Neural cell (in vitro differentiated cells): ENCODE data around the gene CYREN. TPM values are rescaled to one million over a fixed set of nuclear protein-coding genes. Genes with fewer than 3 reads are reported as not detected.
A peak's percentile ranks its signal among the peaks of the same experiment; 100 is the strongest.

Experiments
- H2AFZ ChIP-seq: fragments of 200-600, 300-800 bp; sonication (generic), shearing (Covaris generic); 2 replicates; pipeline ENCODE4 v1.6.0; 2014; ENCODE audit warnings: low read depth, mild to moderate bottlenecking, antibody characterized with exemption, low read length, moderate library complexity
- H3F3A ChIP-seq: fragments of 200-600 bp; shearing (Covaris generic); 2 replicates; pipeline ENCODE4 v1.6.1; 2016; ENCODE audit warnings: mild to moderate bottlenecking, moderate library complexity, mixed read lengths, antibody characterized with exemption, low read length; ENCODE audit not compliant: insufficient read depth, poor library complexity, severe bottlenecking
- H3K27ac ChIP-seq: fragments of 200-600, 300-800 bp; sonication (generic), shearing (Covaris generic); 2 replicates; pipeline ENCODE4 v1.5.1; 2014; ENCODE audit warnings: mild to moderate bottlenecking, low read length, moderate library complexity
- H3K27me3 ChIP-seq: fragments of 300-800, 200-600 bp; sonication (generic), shearing (Covaris generic); 2 replicates; pipeline ENCODE4 v1.6.0; 2014; ENCODE audit warnings: mild to moderate bottlenecking, low read depth, low read length, moderate library complexity; ENCODE audit not compliant: insufficient read depth
- H3K36me3 ChIP-seq: fragments of 300-800, 200-600 bp; sonication (generic), shearing (Covaris generic); 2 replicates; pipeline ENCODE4 v1.5.1; 2014; ENCODE audit warnings: mild to moderate bottlenecking, antibody characterized with exemption, low read length, moderate library complexity; ENCODE audit not compliant: insufficient read depth
- H3K4me2 ChIP-seq: fragments of 300-800, 200-600 bp; sonication (generic), shearing (Covaris generic); 2 replicates; pipeline ENCODE4 v1.6.0; 2014; ENCODE audit warnings: mild to moderate bottlenecking, low read length
- H3K4me3 ChIP-seq: fragments of 300-800, 200-600 bp; sonication (generic), shearing (Covaris generic); 2 replicates; pipeline ENCODE4 v1.5.1; 2014; ENCODE audit warnings: mild to moderate bottlenecking, low read length, moderate library complexity
- H3K79me2 ChIP-seq: fragments of 200-600 bp; shearing (Covaris generic); replicated peaks from 2 replicates; pipeline ENCODE4 v1.6.0; 2014; ENCODE audit warnings: mild to moderate bottlenecking, low read length, moderate library complexity; ENCODE audit not compliant: insufficient read depth
- H3K9ac ChIP-seq: fragments of 300-800, 200-600 bp; sonication (generic), shearing (Covaris generic); 2 replicates; pipeline ENCODE4 v1.6.1; 2016; ENCODE audit warnings: mild to moderate bottlenecking, low read length, mixed read lengths
- H3K9me2 ChIP-seq: fragments of 200-600 bp; shearing (Covaris generic); 2 replicates; pipeline ENCODE4 v1.6.1; 2016; ENCODE audit warnings: mild to moderate bottlenecking, low read length, mixed read lengths; ENCODE audit not compliant: insufficient read depth
- H3K9me3 ChIP-seq: fragments of 200-600, 300-800 bp; sonication (generic), shearing (Covaris generic); 2 replicates; pipeline ENCODE4 v1.6.1; 2016; ENCODE audit warnings: mild to moderate bottlenecking, mixed run types, low read length, moderate library complexity, mixed read lengths
- H4K20me1 ChIP-seq: fragments of 200-600 bp; shearing (Covaris generic); 2 replicates; pipeline ENCODE4 v1.6.1; 2016; ENCODE audit warnings: mild to moderate bottlenecking, mixed run types; ENCODE audit not compliant: insufficient read depth
- EP300 ChIP-seq: fragments of 450-650 bp; conservative IDR thresholded peaks from 2 replicates; pipeline ENCODE4 v1.6.1; 2014; ENCODE audit warnings: antibody characterized with exemption, mild to moderate bottlenecking, moderate library complexity; ENCODE audit not compliant: poor library complexity, severe bottlenecking
- EZH2 ChIP-seq: fragments of 200-600, 300-800 bp; shearing (Covaris generic), sonication (generic); IDR thresholded peaks from 2 replicates; pipeline ENCODE4 v1.6.1; 2014; ENCODE audit warnings: antibody characterized with exemption, low read length, borderline replicate concordance, mild to moderate bottlenecking; ENCODE audit not compliant: insufficient read depth, poor library complexity, severe bottlenecking
- MXI1 ChIP-seq: fragments of 450-650 bp; conservative IDR thresholded peaks from 2 replicates; pipeline ENCODE4 v1.6.1; 2014; ENCODE audit warnings: antibody characterized with exemption, mild to moderate bottlenecking; ENCODE audit not compliant: poor library complexity, severe bottlenecking
- POLR2AphosphoS5 ChIP-seq: IDR thresholded peaks from 2 replicates; pipeline ENCODE4 v1.6.1; 2012
- RAD21 ChIP-seq: fragments of 450-650 bp; conservative IDR thresholded peaks from 2 replicates; pipeline ENCODE4 v1.6.1; 2014; ENCODE audit warnings: antibody characterized with exemption, mild to moderate bottlenecking, moderate library complexity
- SMC3 ChIP-seq: fragments of 450-650 bp; conservative IDR thresholded peaks from 2 replicates; pipeline ENCODE4 v1.6.1; 2014; ENCODE audit warnings: antibody characterized with exemption, mild to moderate bottlenecking, moderate library complexity; ENCODE audit not compliant: poor library complexity
- TAF1 ChIP-seq: IDR thresholded peaks from 2 replicates; pipeline ENCODE4 v1.6.1; 2012; ENCODE audit warnings: low read depth
- polyA plus RNA-seq: library from polyadenylated mRNA; depleted of rRNA; stranded (reverse); fragments of >200 nt; gene quantifications from 2 replicates; pipeline ENCODE4 v1.2.3, GENCODE V29; 2014
- TF ChIP-seq, protein P1 (sequence below): IDR thresholded peaks from 2 replicates; pipeline ENCODE4 v1.6.1; 2012; ENCODE audit warnings: borderline replicate concordance
- TF ChIP-seq, protein P2 (sequence below): fragments of 450-650 bp; IDR thresholded peaks from 2 replicates; pipeline ENCODE4 v1.5.1; 2014; ENCODE audit warnings: antibody characterized with exemption, mild to moderate bottlenecking, moderate library complexity; ENCODE audit not compliant: poor library complexity, severe bottlenecking

CYREN gene
- polyA plus RNA-seq, 1 donor from 2014 or later = 6.7 TPM

DNA sequence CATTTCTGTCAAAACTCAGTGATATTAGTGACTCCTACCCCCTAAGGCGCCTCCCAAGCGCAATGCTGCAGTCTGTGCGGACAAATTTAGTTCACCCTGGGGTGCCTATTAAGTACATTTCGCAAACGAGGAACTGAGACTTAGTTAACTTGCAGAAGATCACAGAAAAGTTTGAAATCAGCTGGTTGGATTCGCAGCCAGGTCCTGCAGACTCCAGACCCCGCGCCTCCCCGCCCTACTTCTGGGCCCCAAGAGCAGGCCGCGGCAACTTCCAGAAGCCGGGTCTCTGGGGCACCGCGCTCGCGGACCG, 588 bp downstream of the CYREN start:
- Histone ChIP-seq H4K20me1 (no peaks in the 10 kb centered on the region), H3K79me2 (peaks cover 8% of the 10 kb centered on the region), H3F3A (no peaks in the 10 kb centered on the region), H3K9ac (peak overlapping the region; percentile 69), H3K9me2 (no peaks in the 10 kb centered on the region), H3K27me3 (no peaks in the 10 kb centered on the region), H3K36me3 (no peaks in the 10 kb centered on the region), H3K9me3 (no peaks in the 10 kb centered on the region), H3K27ac (peak overlapping the region; percentile 44), H3K4me3 (peak overlapping the region; percentile 96), H3K4me2 (peak overlapping the region; percentile 59), H2AFZ (peak overlapping the region; percentile 65)
- no peak for TF ChIP-seq SMC3
- TF ChIP-seq POLR2AphosphoS5 = no peak
- no peak for TF ChIP-seq EP300
- TF ChIP-seq EZH2 = no peak
- TF ChIP-seq, protein P1, sequence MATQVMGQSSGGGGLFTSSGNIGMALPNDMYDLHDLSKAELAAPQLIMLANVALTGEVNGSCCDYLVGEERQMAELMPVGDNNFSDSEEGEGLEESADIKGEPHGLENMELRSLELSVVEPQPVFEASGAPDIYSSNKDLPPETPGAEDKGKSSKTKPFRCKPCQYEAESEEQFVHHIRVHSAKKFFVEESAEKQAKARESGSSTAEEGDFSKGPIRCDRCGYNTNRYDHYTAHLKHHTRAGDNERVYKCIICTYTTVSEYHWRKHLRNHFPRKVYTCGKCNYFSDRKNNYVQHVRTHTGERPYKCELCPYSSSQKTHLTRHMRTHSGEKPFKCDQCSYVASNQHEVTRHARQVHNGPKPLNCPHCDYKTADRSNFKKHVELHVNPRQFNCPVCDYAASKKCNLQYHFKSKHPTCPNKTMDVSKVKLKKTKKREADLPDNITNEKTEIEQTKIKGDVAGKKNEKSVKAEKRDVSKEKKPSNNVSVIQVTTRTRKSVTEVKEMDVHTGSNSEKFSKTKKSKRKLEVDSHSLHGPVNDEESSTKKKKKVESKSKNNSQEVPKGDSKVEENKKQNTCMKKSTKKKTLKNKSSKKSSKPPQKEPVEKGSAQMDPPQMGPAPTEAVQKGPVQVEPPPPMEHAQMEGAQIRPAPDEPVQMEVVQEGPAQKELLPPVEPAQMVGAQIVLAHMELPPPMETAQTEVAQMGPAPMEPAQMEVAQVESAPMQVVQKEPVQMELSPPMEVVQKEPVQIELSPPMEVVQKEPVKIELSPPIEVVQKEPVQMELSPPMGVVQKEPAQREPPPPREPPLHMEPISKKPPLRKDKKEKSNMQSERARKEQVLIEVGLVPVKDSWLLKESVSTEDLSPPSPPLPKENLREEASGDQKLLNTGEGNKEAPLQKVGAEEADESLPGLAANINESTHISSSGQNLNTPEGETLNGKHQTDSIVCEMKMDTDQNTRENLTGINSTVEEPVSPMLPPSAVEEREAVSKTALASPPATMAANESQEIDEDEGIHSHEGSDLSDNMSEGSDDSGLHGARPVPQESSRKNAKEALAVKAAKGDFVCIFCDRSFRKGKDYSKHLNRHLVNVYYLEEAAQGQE = no peak
- no peak for TF ChIP-seq RAD21
- TF ChIP-seq, protein P2, sequence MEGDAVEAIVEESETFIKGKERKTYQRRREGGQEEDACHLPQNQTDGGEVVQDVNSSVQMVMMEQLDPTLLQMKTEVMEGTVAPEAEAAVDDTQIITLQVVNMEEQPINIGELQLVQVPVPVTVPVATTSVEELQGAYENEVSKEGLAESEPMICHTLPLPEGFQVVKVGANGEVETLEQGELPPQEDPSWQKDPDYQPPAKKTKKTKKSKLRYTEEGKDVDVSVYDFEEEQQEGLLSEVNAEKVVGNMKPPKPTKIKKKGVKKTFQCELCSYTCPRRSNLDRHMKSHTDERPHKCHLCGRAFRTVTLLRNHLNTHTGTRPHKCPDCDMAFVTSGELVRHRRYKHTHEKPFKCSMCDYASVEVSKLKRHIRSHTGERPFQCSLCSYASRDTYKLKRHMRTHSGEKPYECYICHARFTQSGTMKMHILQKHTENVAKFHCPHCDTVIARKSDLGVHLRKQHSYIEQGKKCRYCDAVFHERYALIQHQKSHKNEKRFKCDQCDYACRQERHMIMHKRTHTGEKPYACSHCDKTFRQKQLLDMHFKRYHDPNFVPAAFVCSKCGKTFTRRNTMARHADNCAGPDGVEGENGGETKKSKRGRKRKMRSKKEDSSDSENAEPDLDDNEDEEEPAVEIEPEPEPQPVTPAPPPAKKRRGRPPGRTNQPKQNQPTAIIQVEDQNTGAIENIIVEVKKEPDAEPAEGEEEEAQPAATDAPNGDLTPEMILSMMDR = no peak
- TF ChIP-seq MXI1 = no peak
- no peak for TF ChIP-seq TAF1

DNA sequence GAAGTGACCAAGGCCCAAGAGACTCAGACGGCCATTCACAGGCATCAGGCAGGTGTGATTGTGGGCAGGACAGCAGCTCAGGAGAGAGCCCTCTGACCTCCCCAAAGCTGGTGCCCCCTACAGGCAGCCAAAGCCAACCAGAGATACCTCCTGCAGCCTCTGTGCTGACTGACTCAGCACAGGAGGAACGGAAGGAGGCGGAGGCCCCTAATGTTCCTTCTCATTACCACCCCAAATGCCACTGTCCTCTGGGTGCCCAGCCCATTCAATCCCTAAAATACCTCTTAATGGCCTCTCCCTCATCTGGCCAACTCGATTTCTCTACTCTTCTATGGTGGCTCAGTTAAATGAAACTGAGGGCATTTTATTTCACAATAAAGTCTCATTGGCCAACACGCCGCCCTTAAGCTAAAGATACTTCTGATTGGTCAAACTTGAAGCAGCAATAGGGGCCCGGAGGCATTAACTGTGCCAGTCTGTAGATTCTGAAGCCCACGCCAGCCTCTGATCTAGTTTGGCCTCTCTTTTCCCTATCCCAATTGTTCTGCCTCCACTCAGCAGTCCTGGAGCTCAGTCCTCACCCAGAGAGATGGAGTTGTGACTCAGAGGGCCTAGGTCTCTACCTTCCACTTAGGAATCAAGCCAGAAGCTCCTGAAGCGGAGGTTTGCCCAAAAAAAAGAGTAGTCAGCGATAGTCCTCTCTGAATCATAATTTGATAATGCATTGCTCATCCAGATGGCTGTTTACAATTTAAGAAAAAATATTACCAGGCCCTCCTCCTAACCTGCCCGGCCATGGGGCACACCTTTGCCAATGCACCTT, 1.2 kb downstream of the CYREN start:
- peak overlapping the region; percentile 96 for H3K4me3 ChIP-seq
- peak overlapping the region; percentile 69 for H3K9ac ChIP-seq
- H3K4me2 ChIP-seq = peak overlapping the region; percentile 59
- no peaks in the 10 kb centered on the region for H3K36me3 ChIP-seq
- H4K20me1 ChIP-seq = no peaks in the 10 kb centered on the region
- H3K9me3 ChIP-seq = no peaks in the 10 kb centered on the region
- H3K79me2 ChIP-seq = peaks cover 8% of the 10 kb centered on the region
- H3K9me2 ChIP-seq = no peaks in the 10 kb centered on the region
- no peak for TF ChIP-seq MXI1
- TF ChIP-seq EZH2 = no peak
- TF ChIP-seq EP300 = no peak
- no peak for TF ChIP-seq TAF1
- TF ChIP-seq, protein P1 = no peak
- TF ChIP-seq RAD21 = no peak
- TF ChIP-seq POLR2AphosphoS5 = no peak
- TF ChIP-seq, protein P2 = peak; percentile 14
- TF ChIP-seq SMC3 = no peak
- H3K27ac ChIP-seq = no peak overlapping the region
- no peaks in the 10 kb centered on the region for H3F3A ChIP-seq
- no peak overlapping the region for H2AFZ ChIP-seq
- H3K27me3 ChIP-seq = no peaks in the 10 kb centered on the region
